ENCODE data around the gene SPATA20. TPM values are rescaled to one million over a fixed set of nuclear protein-coding genes. Genes with fewer than 3 reads are reported as not detected.

Gene SPATA20
- total and polyA plus RNA-seq, 2 donors (not counting 3 experiments of a cell fraction or from before 2014, with no cell fraction given) = 42.3 to 51.5 TPM

DNA sequence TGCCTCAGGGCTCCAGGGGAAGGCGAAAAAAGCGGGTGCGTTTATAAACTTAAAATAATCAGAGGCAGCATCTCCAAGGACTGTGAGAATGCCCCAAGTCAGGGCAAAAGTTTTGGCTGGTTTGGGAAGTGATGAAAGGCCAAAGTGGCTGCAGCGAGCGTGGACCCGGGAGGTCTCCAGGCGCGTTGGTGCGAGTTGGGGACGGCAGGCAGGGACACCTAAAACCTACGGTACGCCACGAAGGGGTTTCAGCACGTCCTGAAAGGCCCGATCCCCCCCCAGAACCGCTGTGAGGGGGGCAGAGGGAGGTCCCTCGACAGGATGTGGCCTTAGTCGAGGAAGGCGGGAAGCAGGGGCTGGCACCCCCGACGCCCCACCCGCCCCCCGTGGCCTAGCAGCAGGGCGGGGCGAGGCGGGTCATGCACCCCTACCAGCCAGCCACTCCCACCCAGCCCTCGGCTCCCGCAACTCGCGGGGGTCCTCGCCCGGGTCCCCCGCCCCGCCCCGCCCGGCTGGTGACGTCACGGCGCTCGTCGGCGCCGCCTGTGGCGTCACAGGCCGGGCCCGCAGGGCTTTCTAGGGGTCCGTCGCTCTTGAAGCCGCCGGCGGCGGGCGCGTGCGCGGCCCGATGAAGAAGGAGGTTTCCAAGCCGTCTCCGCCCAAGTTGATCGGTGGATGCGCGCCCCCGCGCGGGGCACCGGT, 39.0 kb upstream of the SPATA20 start, which contains the start of gene MYCBPAP:
MYCBPAP (plus strand) TSS at position 569 of the 702 bp plus-strand sequence. CDS start 236 bp downstream, outside the sequence.
- H3K27me3 ChIP-seq (ENCODE audit: control insufficient read depth in 2 of 2, insufficient read depth in 2 of 2, low read length in 2 of 2) = peaks cover 5 to 7% of the 10 kb centered on the region in 2 experiments
- peak within 1 kb of the TSS; percentile 56 for H2AFZ ChIP-seq (ENCODE audit: low read depth, low read length)
- intact Hi-C loops (cut with micrococcal nuclease) (no loop called here), dilution Hi-C loops (cut with MboI; ENCODE audit: extremely low pct_ligation_motif_present, low sequenced_read_pairs) (no loop called here)
- FAIRE-seq (no peak), DNase-seq (ENCODE audit: low read depth, low spot score) (peak; percentile 75)
- ChIA-PET CTCF (no interaction called here), POLR2A (no interaction called here)
- peak within 1 kb of the TSS; percentile 45 to 74 (median 64) for H3K4me3 ChIP-seq (replicated peaks in 1 of 3; ENCODE audit: insufficient read depth in 1 of 3, low read depth in 1 of 3, low read length in 3 of 3)
- peak within 1 kb of the TSS; percentile 61 for H3K4me2 ChIP-seq (ENCODE audit: insufficient read depth, low read length)
- no peaks in the 10 kb centered on the region for H3K9me3 ChIP-seq (replicated peaks; ENCODE audit: control insufficient read depth, insufficient read depth, low read length)
- H4K20me1 ChIP-seq (replicated peaks; ENCODE audit: control insufficient read depth, extremely low read depth, insufficient read depth, low read length) = no peaks in the 10 kb centered on the region
- H3K36me3 ChIP-seq (ENCODE audit: control insufficient read depth in 2 of 2, extremely low read depth in 1 of 2, insufficient read depth in 2 of 2, low read length in 2 of 2) = no peaks in the 10 kb centered on the region
- H3K79me2 ChIP-seq (ENCODE audit: control insufficient read depth, insufficient read depth, low read length) = no peaks in the 10 kb centered on the region
- H3K27ac ChIP-seq (ENCODE audit: insufficient read depth, low read depth, low read length) = peak within 1 kb of the TSS; percentile 17
- no TSS peak for BruUV-seq (replicated peaks)
- H3K4me1 ChIP-seq (ENCODE audit: control insufficient read depth, extremely low read depth, insufficient read depth, low read length) = peaks cover 4% of the 10 kb centered on the region
- peak within 1 kb of the TSS; percentile 52 for H3K9ac ChIP-seq (replicated peaks; ENCODE audit: extremely low read depth, insufficient read depth, low read length)
- TF ChIP-seq GATA2 (IDR thresholded peaks at IDR 0.05; ENCODE audit: insufficient read depth, insufficient read length, low read depth, low read length) = no peak
- TF ChIP-seq EZH2 (IDR thresholded peaks at IDR 0.05; ENCODE audit: borderline replicate concordance, low read depth, low read length, severe bottlenecking) = no peak
- TF ChIP-seq, protein P1, sequence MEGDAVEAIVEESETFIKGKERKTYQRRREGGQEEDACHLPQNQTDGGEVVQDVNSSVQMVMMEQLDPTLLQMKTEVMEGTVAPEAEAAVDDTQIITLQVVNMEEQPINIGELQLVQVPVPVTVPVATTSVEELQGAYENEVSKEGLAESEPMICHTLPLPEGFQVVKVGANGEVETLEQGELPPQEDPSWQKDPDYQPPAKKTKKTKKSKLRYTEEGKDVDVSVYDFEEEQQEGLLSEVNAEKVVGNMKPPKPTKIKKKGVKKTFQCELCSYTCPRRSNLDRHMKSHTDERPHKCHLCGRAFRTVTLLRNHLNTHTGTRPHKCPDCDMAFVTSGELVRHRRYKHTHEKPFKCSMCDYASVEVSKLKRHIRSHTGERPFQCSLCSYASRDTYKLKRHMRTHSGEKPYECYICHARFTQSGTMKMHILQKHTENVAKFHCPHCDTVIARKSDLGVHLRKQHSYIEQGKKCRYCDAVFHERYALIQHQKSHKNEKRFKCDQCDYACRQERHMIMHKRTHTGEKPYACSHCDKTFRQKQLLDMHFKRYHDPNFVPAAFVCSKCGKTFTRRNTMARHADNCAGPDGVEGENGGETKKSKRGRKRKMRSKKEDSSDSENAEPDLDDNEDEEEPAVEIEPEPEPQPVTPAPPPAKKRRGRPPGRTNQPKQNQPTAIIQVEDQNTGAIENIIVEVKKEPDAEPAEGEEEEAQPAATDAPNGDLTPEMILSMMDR (IDR thresholded peaks at IDR 0.05; ENCODE audit: extremely low read depth in 1 of 2, insufficient read depth in 1 of 2, low read depth in 1 of 2, low read length in 2 of 2) = peak in 1 of 2 donors; percentile 29
- peak; percentile 60 for TF ChIP-seq POLR2AphosphoS5 (IDR thresholded peaks at IDR 0.05; ENCODE audit: insufficient read depth, low read depth, low read length)
- no peak for TF ChIP-seq FOS (IDR thresholded peaks at IDR 0.05; ENCODE audit: borderline replicate concordance, insufficient read depth, low read length)
- H3K9me1 ChIP-seq (replicated peaks; ENCODE audit: control insufficient read depth, extremely low read depth, insufficient read depth, low read length) = no peaks in the 10 kb centered on the region

Data from endothelial cell of umbilical vein (primary cell).